Measurements from ENCODE around the gene NBEAL1.
A peak's percentile ranks its signal among the peaks of the same experiment; 100 is the strongest.
"Not testable (repeated sequence)": the region's sequence is repeated elsewhere in the genome, so short reads cannot be mapped to it uniquely, and the experiment has no call there.

NBEAL1 gene

GRCh38 chr2:203175371-203175770 is 160.7 kb downstream of the NBEAL1 start:
- no peak for DNase-seq (ENCODE audit: low read depth)
- H3K4me3 ChIP-seq (ENCODE audit: control insufficient read depth, low read depth, low read length) = no peak overlapping the region
- no peak for TF ChIP-seq CTCF (conservative IDR thresholded peaks at IDR 0.05; ENCODE audit: control insufficient read depth, insufficient read depth, low read depth, low read length)

- peak; percentile 14 for DNase-seq (ENCODE audit: low read depth)
- no peak for TF ChIP-seq CTCF (conservative IDR thresholded peaks at IDR 0.05; ENCODE audit: control insufficient read depth, insufficient read depth, low read depth, low read length)
- H3K4me3 ChIP-seq (ENCODE audit: control insufficient read depth, low read depth, low read length) = no peak overlapping the region
These were observed 162.7 kb downstream of the NBEAL1 start for GRCh38 chr2:203177361-203177760.

GRCh38 chr2:203185864-203186263 is 171.2 kb downstream of the NBEAL1 start:
- no peak overlapping the region for H3K4me3 ChIP-seq (ENCODE audit: control insufficient read depth, low read depth, low read length)
- DNase-seq (ENCODE audit: low read depth) = no peak
- no peak for TF ChIP-seq CTCF (conservative IDR thresholded peaks at IDR 0.05; ENCODE audit: control insufficient read depth, insufficient read depth, low read depth, low read length)

- not testable (repeated sequence) for H3K4me3 ChIP-seq (ENCODE audit: control insufficient read depth, low read depth, low read length); DNase-seq (ENCODE audit: low read depth)
These were observed 175.9 kb downstream of the NBEAL1 start for GRCh38 chr2:203190547-203190946.

- not testable (repeated sequence) for DNase-seq (ENCODE audit: low read depth)
These were observed 176.4 kb downstream of the NBEAL1 start for GRCh38 chr2:203191026-203191425.

GRCh38 chr2:203191961-203192360 is 177.3 kb downstream of the NBEAL1 start:
- no peak overlapping the region for H3K4me3 ChIP-seq (ENCODE audit: control insufficient read depth, low read depth, low read length)
- no peak for DNase-seq (ENCODE audit: low read depth)
- TF ChIP-seq CTCF (conservative IDR thresholded peaks at IDR 0.05; ENCODE audit: control insufficient read depth, insufficient read depth, low read depth, low read length) = no peak

More at GRCh38 chr2:203191026-203191425, 176.4 kb downstream of the NBEAL1 start:
- not testable (repeated sequence) for H3K4me3 ChIP-seq (ENCODE audit: control insufficient read depth, low read depth, low read length)

GRCh38 chr2:203195331-203196036 is 180.8 kb downstream of the NBEAL1 start:
- TF ChIP-seq CTCF (conservative IDR thresholded peaks at IDR 0.05; ENCODE audit: control insufficient read depth, insufficient read depth, low read depth, low read length) = no peak
- DNase-seq (ENCODE audit: low read depth) = peak; percentile 45
- no peak overlapping the region for H3K4me3 ChIP-seq (ENCODE audit: control insufficient read depth, low read depth, low read length)

GRCh38 chr2:203200866-203201265 is 186.2 kb downstream of the NBEAL1 start:
- no peak for DNase-seq (ENCODE audit: low read depth)
- TF ChIP-seq CTCF (conservative IDR thresholded peaks at IDR 0.05; ENCODE audit: control insufficient read depth, insufficient read depth, low read depth, low read length) = no peak
- no peak overlapping the region for H3K4me3 ChIP-seq (ENCODE audit: control insufficient read depth, low read depth, low read length)
